ENCODE measurements around the gene GSK3A. TPM values are rescaled to one million over a fixed set of nuclear protein-coding genes. Genes with fewer than 3 reads are reported as not detected.
A peak's percentile ranks its signal among the peaks of the same experiment; 100 is the strongest.

The GSK3A gene
- total and polyA plus RNA-seq, 9 of the 15 experiments (the other 6 are each of a cell fraction or from before 2014, with no cell fraction given): 0.62 to 90.7 (median 33.3) TPM

GRCh38 chr19:42242512-42243409 is at the start of gene GSK3A (continued):
- TF ChIP-seq ZBTB33 (CRISPR knock-in tag; IDR thresholded peaks at IDR 0.05) (peak; percentile 14; the same call in 1 of the 2 replicates), SNIP1 (IDR thresholded peaks at IDR 0.05; ENCODE audit: low read depth) (no peak), CEBPZ (IDR thresholded peaks at IDR 0.05; ENCODE audit: borderline replicate concordance, low read depth, low read length) (no peak), TAF15 (IDR thresholded peaks at IDR 0.05; ENCODE audit: low read depth, low read length) (no peak), NFE2 (IDR thresholded peaks at IDR 0.05; ENCODE audit: low read depth) (peak; percentile 46; the same call in 1 of the 2 replicates), SMARCB1 (IDR thresholded peaks at IDR 0.05; ENCODE audit: insufficient read length, low read depth) (no peak), HCFC1 (IDR thresholded peaks at IDR 0.05; ENCODE audit: low read depth, low read length) (peak; percentile 92), ZNF134 (CRISPR knock-in tag; conservative IDR thresholded peaks at IDR 0.05) (peak; percentile 20; the same call in 1 of the 2 replicates), TGIF2 (CRISPR knock-in tag; IDR thresholded peaks at IDR 0.05) (no peak), KAT8 (IDR thresholded peaks at IDR 0.05; ENCODE audit: low read depth) (no peak), THAP12 (CRISPR knock-in tag; IDR thresholded peaks at IDR 0.05) (0 out of 2 replicates have a peak, but pooled peaks have one; percentile 38), ZNF395 (CRISPR knock-in tag; IDR thresholded peaks at IDR 0.05) (peak; percentile 93), ZNF324 (CRISPR knock-in tag; IDR thresholded peaks at IDR 0.05) (0 out of 2 replicates have a peak, but pooled peaks have one; percentile 43), SIX5 (IDR thresholded peaks at IDR 0.05; ENCODE audit: borderline replicate concordance in 1 of 2, insufficient read depth in 1 of 2, low read depth in 1 of 2, low read length in 2 of 2) (peak; percentile 85 to 88), FIP1L1 (IDR thresholded peaks at IDR 0.05; ENCODE audit: low read depth, low read length, poor library complexity, severe bottlenecking) (no peak), ERF (CRISPR knock-in tag; IDR thresholded peaks at IDR 0.05) (no peak), ASH1L (IDR thresholded peaks at IDR 0.05; ENCODE audit: borderline replicate concordance, low read depth, partially characterized antibody) (peak; percentile 79)
